Psoas muscle (tissue), 8 donors: Measurements from ENCODE around the gene MARCHF3. TPM values are rescaled to one million over a fixed set of nuclear protein-coding genes. Genes with fewer than 3 reads are reported as not detected.
A peak's percentile ranks its signal among the peaks of the same experiment; 100 is the strongest.

Experiments used
- ATAC-seq, 4 donors: fragments of 200-7000 bp; cut with Tn5 transposase; one replicate each; pipeline ENCODE4 v1.9.1; 2020; ENCODE audit warnings: moderate library complexity in 3 of 4, mild to moderate bottlenecking in 2 of 4
- DNase-seq, 2 donors: peaks; one replicate each; pipeline ENCODE4 v3.0.0-alpha.2; 2020
- H3K27ac ChIP-seq: fragments of 200-600 bp; one replicate; pipeline ENCODE4 v1.8.0; 2022
- H3K27me3 ChIP-seq, 3 donors: fragments of 200-600 bp in 1 of 3; one replicate each; pipeline versions ENCODE4 v1.6.1 to v1.8.0; 2013 to 2022; ENCODE audit warnings: low read length in 2 of 3, mild to moderate bottlenecking in 2 of 3, moderate library complexity in 1 of 3; ENCODE audit not compliant: insufficient read depth in 3 of 3
- H3K36me3 ChIP-seq, 2 donors: fragments of 200-600 bp in 1 of 2; one replicate each; pipeline versions ENCODE4 v1.6.1 to v1.8.0; 2013 to 2022; ENCODE audit warnings: low read depth in 1 of 2, mild to moderate bottlenecking in 1 of 2, moderate library complexity in 1 of 2; ENCODE audit not compliant: insufficient read depth in 1 of 2
- H3K4me1 ChIP-seq: fragments of 200-600 bp; one replicate; pipeline ENCODE4 v1.8.0; 2022
- H3K4me3 ChIP-seq: fragments of 200-600 bp; one replicate; pipeline ENCODE4 v1.8.0; 2022; ENCODE audit warnings: mild to moderate bottlenecking
- H3K9me3 ChIP-seq: fragments of 200-600 bp; one replicate; pipeline ENCODE4 v1.8.0; 2022
- CTCF ChIP-seq: fragments of 200-600 bp; IDR thresholded peaks from one replicate; pipeline ENCODE4 v1.8.0; 2022; ENCODE audit warnings: antibody characterized with exemption
- WGBS, 3 donors: extraction: QIAGEN DNeasy Blood & Tissue Kit; methylation state at CpG; one replicate each; pipeline versions ENCODE4 v1.1.6 to v1.1.7; 2013; 5-methylcytosine and 5-hydroxymethylcytosine counted together
- intact Hi-C, 2 donors: fragments of 100-400 bp; cut with DNase I; formaldehyde crosslinking; loops; one replicate each; pipeline versions ENCODE4 v1.11.0 to v1.14.2; 2022
- polyA plus RNA-seq, 3 donors: library from polyadenylated mRNA; stranded (reverse); fragments of 200-250 nt; gene quantifications; one replicate each; pipeline ENCODE4 v1.2.3, GENCODE V29; 2013
- total RNA-seq, 4 donors: library from RNA; stranded (reverse); fragmentation: NEBNext Ultra II Directional in 2 of 4; extraction: Animal tissue kit (Norgen Biotek cat#: 25700) in 2 of 4; gene quantifications; one replicate each; pipeline versions ENCODE4 v1.2.1 to v1.2.4, GENCODE V29; 2021 to 2023
- donor health status: healthy with polysubstance abuse.
- donor health status: DM: no; HTN: no; CAD: no; lungs with moderate emphysema.
- donor health status: Bipolar disorder and iron deficiency.
- donor health status: healthy.
- donor health status: DM: yes; HTN: yes; CAD: no.
- donor health status: DM: no; HTN: no; CAD: no.
- donor health status: DM: no; HTN: no; CAD: no.
- donor health status: DM: yes; HTN: yes; CAD: no.

MARCHF3 gene
- total and polyA plus RNA-seq, 7 donors, result 6.0 to 22.0 (median 12.0) TPM

- DNase-seq, result no peak
- Histone ChIP-seq H3K4me1 (peaks cover 17% of the 10 kb centered on the region), H3K27ac (no peak overlapping the region), H3K36me3 (no peaks in the 10 kb centered on the region), H3K27me3 (no peaks in the 10 kb centered on the region), H3K4me3 (no peak overlapping the region), H3K9me3 (no peaks in the 10 kb centered on the region)
- peak in 2 of 4 donors; percentile 37 to 56 for ATAC-seq
- intact Hi-C loops, result no loop called here
- WGBS, 3 donors, result 55 to 66% (median 59%) methylated on average over 6 of the region's 6 CpGs
- TF ChIP-seq CTCF, result no peak
Measured at GRCh38 chr5:126973193-126973592, 57.2 kb downstream of the MARCHF3 start.

GRCh38 chr5:126972062-126972895 is 58.1 kb downstream of the MARCHF3 start:
- H3K27me3 ChIP-seq, result no peaks in the 10 kb centered on the region
- 14 to 29% (median 17%) methylated on average over 4 of the region's 4 CpGs for WGBS, 3 donors
- peak in 3 of 4 donors; percentile 27 to 52 (median 37) for ATAC-seq
- peaks cover 17% of the 10 kb centered on the region for H3K4me1 ChIP-seq
- H3K4me3 ChIP-seq, result no peak overlapping the region
- no peaks in the 10 kb centered on the region for H3K9me3 ChIP-seq
- TF ChIP-seq CTCF, result no peak
- no peaks in the 10 kb centered on the region for H3K36me3 ChIP-seq
- no peak for DNase-seq
- intact Hi-C loops, result no loop called here
- no peak overlapping the region for H3K27ac ChIP-seq

- H3K4me3 ChIP-seq, result no peak overlapping the region
- TF ChIP-seq CTCF, result no peak
- no peaks in the 10 kb centered on the region for H3K36me3 ChIP-seq
- intact Hi-C loops, result no loop called here
- H3K4me1 ChIP-seq, result peaks cover 13% of the 10 kb centered on the region
- ATAC-seq (no peak), DNase-seq (no peak)
- no peaks in the 10 kb centered on the region for H3K9me3 ChIP-seq
- H3K27me3 ChIP-seq, result no peaks in the 10 kb centered on the region
- 69 to 78% (median 74%) methylated on average over 1 of the region's 1 CpG for WGBS, 3 donors
- no peak overlapping the region for H3K27ac ChIP-seq
Measured at GRCh38 chr5:126971455-126972031, 58.8 kb downstream of the MARCHF3 start.

- intact Hi-C loops, result no loop called here
- DNase-seq (no peak), ATAC-seq (peak in 2 of 4 donors; percentile 21 to 22)
- no peak for TF ChIP-seq CTCF
- no peaks in the 10 kb centered on the region for H3K9me3 ChIP-seq
- H3K27me3 ChIP-seq, result no peaks in the 10 kb centered on the region
- H3K4me1 ChIP-seq, result peaks cover 10% of the 10 kb centered on the region
- no peaks in the 10 kb centered on the region for H3K36me3 ChIP-seq
- H3K4me3 ChIP-seq, result no peak overlapping the region
- WGBS, 3 donors, result 36 to 43% (median 39%) methylated on average over 2 of the region's 2 CpGs
- H3K27ac ChIP-seq, result no peak overlapping the region
Measured at GRCh38 chr5:126970517-126971017, 59.8 kb downstream of the MARCHF3 start.
